ENCODE measurements around the gene CRYBB2. TPM values are rescaled to one million over a fixed set of nuclear protein-coding genes. Genes with fewer than 3 reads are reported as not detected.

CRYBB2 gene
- polyA plus RNA-seq, 3 donors: not detected

DNA sequence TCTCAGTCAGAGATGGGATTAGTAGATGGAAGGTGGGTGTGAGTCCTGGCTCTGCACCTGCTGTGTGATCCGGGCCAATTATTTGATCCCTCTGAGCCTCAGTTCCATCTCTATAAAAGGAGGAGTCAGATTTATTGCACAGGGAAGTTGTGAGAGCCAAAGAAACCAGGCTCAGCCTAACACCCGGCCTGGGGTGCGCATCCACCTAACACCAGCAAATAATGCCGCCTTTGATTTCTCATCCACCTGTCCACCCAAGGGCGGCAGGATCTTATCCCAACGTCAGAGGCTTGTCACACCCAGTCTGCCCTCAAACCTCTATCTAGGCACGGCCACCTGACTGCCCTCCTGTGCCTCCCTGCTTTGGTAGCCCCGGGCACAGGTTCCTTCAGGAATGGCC is 2.4 kb downstream of the CRYBB2 start:
- no peak overlapping the region for H3K4me3 Mint-ChIP-seq
- Histone ChIP-seq H3K9me3 (replicated peaks in 1 of 2; ENCODE audit: control insufficient read depth in 1 of 2, insufficient read depth in 1 of 2, low read length in 2 of 2) (no peaks in the 10 kb centered on the region), H3K4me1 (ENCODE audit: control insufficient read depth in 1 of 2, insufficient read depth in 2 of 2, low read length in 2 of 2) (no peaks in the 10 kb centered on the region), H3K79me2 (ENCODE audit: insufficient read depth, low read length) (no peaks in the 10 kb centered on the region), H2AFZ (ENCODE audit: insufficient read depth, low read depth, low read length, poor library complexity, severe bottlenecking) (no peak overlapping the region), H3K9ac (ENCODE audit: insufficient read depth, low read length, poor library complexity, severe bottlenecking) (no peak overlapping the region), H3K27me3 (ENCODE audit: control insufficient read depth in 2 of 2, insufficient read depth in 2 of 2, low read length in 2 of 2) (no peaks in the 10 kb centered on the region), H3K4me3 (replicated peaks in 1 of 3; ENCODE audit: low read depth in 2 of 3, low read length in 3 of 3) (no peak overlapping the region), H3K4me2 (replicated peaks; ENCODE audit: extremely low read depth, low read length, poor library complexity, severe bottlenecking) (no peak overlapping the region), H3K36me3 (replicated peaks in 1 of 2; ENCODE audit: control insufficient read depth in 1 of 2, insufficient read depth in 2 of 2, low read length in 2 of 2) (no peaks in the 10 kb centered on the region), H3K27ac (ENCODE audit: low read depth in 1 of 2, low read length in 2 of 2) (no peak overlapping the region), H4K20me1 (ENCODE audit: insufficient read depth, low read length) (no peaks in the 10 kb centered on the region)
- no peak for DNase-seq
- no peaks in the 10 kb centered on the region for H3K36me3 Mint-ChIP-seq
- 77% methylated on average over 7 of the region's 8 CpGs for WGBS (ENCODE audit: insufficient coverage)
- no peaks in the 10 kb centered on the region for H3K4me1 Mint-ChIP-seq
- H3K9me3 Mint-ChIP-seq: no peaks in the 10 kb centered on the region
- intact Hi-C loops (cut with micrococcal nuclease): no loop called here
- no peak overlapping the region for H3K27ac Mint-ChIP-seq
- H3K27me3 Mint-ChIP-seq (ENCODE audit: low read depth in 3 of 3): peaks cover 6 to 14% (median 12%) of the 10 kb centered on the region in 3 donors
- TF ChIP-seq, protein P1, sequence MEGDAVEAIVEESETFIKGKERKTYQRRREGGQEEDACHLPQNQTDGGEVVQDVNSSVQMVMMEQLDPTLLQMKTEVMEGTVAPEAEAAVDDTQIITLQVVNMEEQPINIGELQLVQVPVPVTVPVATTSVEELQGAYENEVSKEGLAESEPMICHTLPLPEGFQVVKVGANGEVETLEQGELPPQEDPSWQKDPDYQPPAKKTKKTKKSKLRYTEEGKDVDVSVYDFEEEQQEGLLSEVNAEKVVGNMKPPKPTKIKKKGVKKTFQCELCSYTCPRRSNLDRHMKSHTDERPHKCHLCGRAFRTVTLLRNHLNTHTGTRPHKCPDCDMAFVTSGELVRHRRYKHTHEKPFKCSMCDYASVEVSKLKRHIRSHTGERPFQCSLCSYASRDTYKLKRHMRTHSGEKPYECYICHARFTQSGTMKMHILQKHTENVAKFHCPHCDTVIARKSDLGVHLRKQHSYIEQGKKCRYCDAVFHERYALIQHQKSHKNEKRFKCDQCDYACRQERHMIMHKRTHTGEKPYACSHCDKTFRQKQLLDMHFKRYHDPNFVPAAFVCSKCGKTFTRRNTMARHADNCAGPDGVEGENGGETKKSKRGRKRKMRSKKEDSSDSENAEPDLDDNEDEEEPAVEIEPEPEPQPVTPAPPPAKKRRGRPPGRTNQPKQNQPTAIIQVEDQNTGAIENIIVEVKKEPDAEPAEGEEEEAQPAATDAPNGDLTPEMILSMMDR (IDR thresholded peaks at IDR 0.05): no peak

DNA sequence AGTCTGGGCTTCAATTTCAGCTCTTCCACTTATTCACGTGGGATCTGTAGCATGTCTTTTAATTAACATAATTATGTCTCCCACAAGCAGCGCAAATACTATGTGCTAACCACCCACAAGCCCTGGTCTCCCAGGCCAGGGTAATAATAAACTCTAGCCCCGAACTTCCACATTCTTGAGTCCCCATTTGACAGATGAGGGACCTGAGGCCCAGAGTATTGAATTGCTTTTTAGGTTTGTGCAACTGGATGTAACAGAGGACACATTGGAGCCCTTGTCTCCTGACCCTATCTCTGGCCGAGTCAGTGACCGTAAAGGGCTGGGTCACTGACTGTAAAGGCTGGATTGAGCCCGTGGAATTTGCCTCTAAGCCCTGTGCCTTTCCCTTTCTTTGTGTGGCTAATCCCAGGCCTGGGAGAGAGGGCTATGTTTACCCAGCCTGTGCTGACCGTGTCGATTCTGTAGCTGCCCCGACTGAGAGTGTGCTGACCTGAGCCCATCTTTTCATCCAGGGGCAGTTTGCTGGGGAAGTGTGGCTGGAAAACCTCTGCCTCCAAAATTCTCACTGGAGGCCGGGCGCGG is 3.9 kb downstream of the CRYBB2 start:
- Histone ChIP-seq H3K9ac (ENCODE audit: insufficient read depth, low read length, poor library complexity, severe bottlenecking) (no peak overlapping the region), H3K27ac (ENCODE audit: low read depth in 1 of 2, low read length in 2 of 2) (no peak overlapping the region), H3K4me1 (ENCODE audit: control insufficient read depth in 1 of 2, insufficient read depth in 2 of 2, low read length in 2 of 2) (no peaks in the 10 kb centered on the region), H3K27me3 (ENCODE audit: control insufficient read depth in 2 of 2, insufficient read depth in 2 of 2, low read length in 2 of 2) (no peaks in the 10 kb centered on the region), H3K9me3 (replicated peaks in 1 of 2; ENCODE audit: control insufficient read depth in 1 of 2, insufficient read depth in 1 of 2, low read length in 2 of 2) (no peaks in the 10 kb centered on the region), H4K20me1 (ENCODE audit: insufficient read depth, low read length) (no peaks in the 10 kb centered on the region), H2AFZ (ENCODE audit: insufficient read depth, low read depth, low read length, poor library complexity, severe bottlenecking) (no peak overlapping the region), H3K4me3 (replicated peaks in 1 of 3; ENCODE audit: low read depth in 2 of 3, low read length in 3 of 3) (no peak overlapping the region), H3K79me2 (ENCODE audit: insufficient read depth, low read length) (no peaks in the 10 kb centered on the region), H3K4me2 (replicated peaks; ENCODE audit: extremely low read depth, low read length, poor library complexity, severe bottlenecking) (no peak overlapping the region), H3K36me3 (replicated peaks in 1 of 2; ENCODE audit: control insufficient read depth in 1 of 2, insufficient read depth in 2 of 2, low read length in 2 of 2) (no peaks in the 10 kb centered on the region)
- DNase-seq: no peak
- TF ChIP-seq, protein P1 (IDR thresholded peaks at IDR 0.05): no peak
- WGBS (ENCODE audit: insufficient coverage): 87% methylated on average over 3 of the region's 12 CpGs
- Mint-ChIP-seq H3K9me3 (peaks cover 0 to 2% (median 0%) of the 10 kb centered on the region in 7 donors), H3K27me3 (ENCODE audit: low read depth in 3 of 3) (peaks cover 6 to 16% (median 11%) of the 10 kb centered on the region in 3 donors), H3K36me3 (no peaks in the 10 kb centered on the region), H3K4me1 (no peaks in the 10 kb centered on the region), H3K4me3 (no peak overlapping the region), H3K27ac (no peak overlapping the region)
- intact Hi-C loops (cut with micrococcal nuclease): no loop called here
